GM23338 (cell line): Measurements from ENCODE around the gene DAPK2. TPM values are rescaled to one million over a fixed set of nuclear protein-coding genes. Genes with fewer than 3 reads are reported as not detected.

Experiments used
- ATAC-seq: fragments of 200-7000 bp; cut with Tn5 transposase; 3 replicates; pipeline ENCODE4 v1.9.1; 2020
- DNase-seq: peaks from one replicate; pipeline ENCODE4 v3.0.0-alpha.2; 2015; ENCODE audit warnings: low spot score
- H2AFZ ChIP-seq: fragments of 200-600 bp; sonication (generic); 2 replicates; pipeline ENCODE4 v1.8.0; 2016; ENCODE audit warnings: antibody characterized with exemption, mild to moderate bottlenecking, moderate library complexity
- H3F3A ChIP-seq: fragments of 200-600 bp; sonication (generic); replicated peaks from 2 replicates; pipeline ENCODE4 v1.8.0; 2017; ENCODE audit warnings: antibody characterized with exemption, mixed run types, low read depth
- H3K27ac ChIP-seq: fragments of 200-600 bp; sonication (generic); 2 replicates; pipeline ENCODE4 v1.6.1; 2016; ENCODE audit warnings: low read depth
- H3K27me3 ChIP-seq: fragments of 200-600 bp; sonication (generic); 2 replicates; pipeline ENCODE4 v1.8.0; 2016; ENCODE audit warnings: mild to moderate bottlenecking, mixed run types, moderate library complexity; ENCODE audit not compliant: insufficient read depth
- H3K36me3 ChIP-seq: fragments of 200-600 bp; sonication (generic); 2 replicates; pipeline ENCODE4 v1.8.0; 2016; ENCODE audit warnings: mild to moderate bottlenecking; ENCODE audit not compliant: insufficient read depth
- H3K4me1 ChIP-seq: fragments of 200-600 bp; sonication (generic); 2 replicates; pipeline ENCODE4 v1.8.0; 2016; ENCODE audit warnings: mild to moderate bottlenecking, moderate library complexity; ENCODE audit not compliant: insufficient read depth
- H3K4me2 ChIP-seq: fragments of 200-600 bp; sonication (generic); 2 replicates; pipeline ENCODE4 v1.7.1; 2017; ENCODE audit warnings: mixed run types
- H3K4me3 ChIP-seq: fragments of 200-600 bp; sonication (generic); 2 replicates; pipeline ENCODE4 v1.6.1; 2016; ENCODE audit warnings: mixed run types
- H3K79me2 ChIP-seq: fragments of 200-600 bp; sonication (generic); replicated peaks from 2 replicates; pipeline ENCODE4 v1.8.0; 2017; ENCODE audit warnings: mild to moderate bottlenecking; ENCODE audit not compliant: insufficient read depth
- H3K9me2 ChIP-seq: fragments of 200-600 bp; sonication (generic); 2 replicates; pipeline ENCODE4 v1.8.0; 2017; ENCODE audit not compliant: insufficient read depth
- H4K20me1 ChIP-seq: fragments of 200-600 bp; sonication (generic); replicated peaks from 2 replicates; pipeline ENCODE4 v1.8.0; 2017; ENCODE audit warnings: mild to moderate bottlenecking; ENCODE audit not compliant: insufficient read depth
- H3K27ac Mint-ChIP-seq: 2 replicates; pipeline ENCODE4 v1.8.0; 2020; ENCODE audit warnings: inconsistent platforms, mild to moderate bottlenecking, moderate library complexity, mixed read lengths
- H3K27me3 Mint-ChIP-seq: 3 replicates; pipeline ENCODE4 v1.8.0; 2022; ENCODE audit warnings: low read depth, mild to moderate bottlenecking, moderate library complexity, mixed read lengths, inconsistent platforms; ENCODE audit not compliant: insufficient read depth, poor library complexity
- H3K36me3 Mint-ChIP-seq: 3 replicates; pipeline ENCODE4 v1.8.0; 2021; ENCODE audit warnings: low read depth, mild to moderate bottlenecking, inconsistent platforms, moderate library complexity, mixed read lengths
- H3K4me1 Mint-ChIP-seq: 3 replicates; pipeline ENCODE4 v1.8.0; 2020; ENCODE audit warnings: mild to moderate bottlenecking, inconsistent platforms, mixed read lengths
- H3K4me3 Mint-ChIP-seq: 3 replicates; pipeline ENCODE4 v1.8.0; 2021; ENCODE audit warnings: moderate library complexity, mild to moderate bottlenecking, inconsistent platforms, mixed read lengths
- H3K9me3 Mint-ChIP-seq: 3 replicates; pipeline ENCODE4 v1.8.0; 2020; ENCODE audit warnings: moderate library complexity, mild to moderate bottlenecking, inconsistent platforms, mixed read lengths
- CREB1 ChIP-seq: fragments of 250-450 bp; sonication (Bioruptor Pico); IDR thresholded peaks from 2 replicates; pipeline ENCODE4 v1.5.0; 2020; ENCODE audit warnings: low read depth, mild to moderate bottlenecking, moderate library complexity
- CTCF ChIP-seq, 2 experiments: fragments of 200-600 bp in 1 of 2; sonication (generic) in 1 of 2; conservative IDR thresholded peaks; 2 replicates each; pipeline versions ENCODE4 v1.5.1 to v1.6.1; 2016 to 2017; ENCODE audit warnings: antibody characterized with exemption in 2 of 2, low read depth in 2 of 2, mild to moderate bottlenecking in 2 of 2, moderate library complexity in 1 of 2
- NANOG ChIP-seq: IDR thresholded peaks from 2 replicates; pipeline ENCODE4 v1.6.1; 2016; ENCODE audit warnings: antibody characterized with exemption, borderline replicate concordance
- REST ChIP-seq: IDR thresholded peaks from one replicate; pipeline ENCODE4 v1.6.1; 2018; ENCODE audit warnings: antibody characterized with exemption; ENCODE audit not compliant: unreplicated experiment
- STAT1 ChIP-seq: IDR thresholded peaks from one replicate; pipeline ENCODE4 v1.6.1; 2016; ENCODE audit warnings: antibody characterized with exemption; ENCODE audit not compliant: unreplicated experiment
- polyA plus RNA-seq: library from polyadenylated mRNA; unstranded; fragments of >200 nt; fragmentation: Nextera tagmentation; extraction: Ambion mirVana; gene quantifications from 2 replicates; pipeline ENCODE4 v1.2.1, GENCODE V29; 2016
- total RNA-seq: library from RNA; depleted of rRNA; stranded (reverse); fragments of >200 nt; shearing (Covaris generic); gene quantifications from 2 replicates; pipeline ENCODE4 v1.2.3, GENCODE V29; 2014

DAPK2 gene
- total and polyA plus RNA-seq, 2 experiments from 2014 or later: 1.6 to 3.1 TPM

GRCh38 chr15:64024172-64025050 lies 21.9 kb downstream of the DAPK2 start:
- Mint-ChIP-seq H3K4me1 (peaks cover 20% of the 10 kb centered on the region), H3K27ac (0 out of 2 replicates have a peak overlapping the region, but pooled peaks have one; percentile 46)

GRCh38 chr15:64023220-64023619 lies 23.1 kb downstream of the DAPK2 start:
- Histone ChIP-seq H4K20me1 (no peaks in the 10 kb centered on the region), H3K27ac (no peak overlapping the region), H3K79me2 (no peaks in the 10 kb centered on the region), H3K4me1 (peaks cover 16% of the 10 kb centered on the region), H3F3A (no peaks in the 10 kb centered on the region), H3K4me3 (no peak overlapping the region), H2AFZ (no peak overlapping the region), H3K4me2 (no peak overlapping the region), H3K27me3 (no peaks in the 10 kb centered on the region), H3K36me3 (no peaks in the 10 kb centered on the region), H3K9me2 (peaks cover 8% of the 10 kb centered on the region; the same call in 1 of the 2 replicates)
- peaks cover 20% of the 10 kb centered on the region for H3K4me1 Mint-ChIP-seq
- ATAC-seq (no peak), DNase-seq (no peak)
- no peaks in the 10 kb centered on the region for H3K36me3 Mint-ChIP-seq
- peaks cover 2% of the 10 kb centered on the region for H3K27me3 Mint-ChIP-seq
- no peaks in the 10 kb centered on the region; the same call in 2 of the 3 replicates for H3K9me3 Mint-ChIP-seq
- no peak overlapping the region for H3K27ac Mint-ChIP-seq
- no peak overlapping the region for H3K4me3 Mint-ChIP-seq
- no peak for TF ChIP-seq CREB1
- TF ChIP-seq REST: no peak
- no peak for TF ChIP-seq NANOG

More at GRCh38 chr15:64024172-64025050, 21.9 kb downstream of the DAPK2 start:
- H4K20me1 ChIP-seq: no peaks in the 10 kb centered on the region
- no peak for TF ChIP-seq STAT1
- TF ChIP-seq CTCF (conservative IDR thresholded peaks at IDR 0.05; ENCODE audit: low read depth in 2 of 2): peak; percentile 35 to 41
- H3K27me3 ChIP-seq: no peaks in the 10 kb centered on the region
- Mint-ChIP-seq H3K27me3 (peaks cover 4% of the 10 kb centered on the region), H3K9me3 (no peaks in the 10 kb centered on the region; the same call in 2 of the 3 replicates), H3K36me3 (no peaks in the 10 kb centered on the region), H3K4me3 (no peak overlapping the region)
- H2AFZ ChIP-seq: peak overlapping the region; percentile 66; the same call in 1 of the 2 replicates
- H3F3A ChIP-seq: no peaks in the 10 kb centered on the region
- no peaks in the 10 kb centered on the region for H3K79me2 ChIP-seq
- H3K27ac ChIP-seq: no peak overlapping the region
- H3K4me2 ChIP-seq: peak overlapping the region; percentile 43; the same call in 1 of the 2 replicates
- no peak overlapping the region for H3K4me3 ChIP-seq
- peak; percentile 34 for DNase-seq
- peak; percentile 69 for ATAC-seq
- no peaks in the 10 kb centered on the region for H3K36me3 ChIP-seq
- peaks cover 16% of the 10 kb centered on the region for H3K4me1 ChIP-seq
- H3K9me2 ChIP-seq: peaks cover 8% of the 10 kb centered on the region; the same call in 1 of the 2 replicates
